Neural cell (in vitro differentiated cells): Measurements from ENCODE around the gene DLG2.

Experiments
- EZH2 ChIP-seq: fragments of 200-600, 300-800 bp; shearing (Covaris generic), sonication (generic); IDR thresholded peaks from 2 replicates; pipeline ENCODE4 v1.6.1; 2014; ENCODE audit warnings: antibody characterized with exemption, low read length, borderline replicate concordance, mild to moderate bottlenecking; ENCODE audit not compliant: insufficient read depth, poor library complexity, severe bottlenecking
- POLR2AphosphoS5 ChIP-seq: IDR thresholded peaks from 2 replicates; pipeline ENCODE4 v1.6.1; 2012
- TF ChIP-seq, protein P1 (sequence below): fragments of 450-650 bp; IDR thresholded peaks from 2 replicates; pipeline ENCODE4 v1.5.1; 2014; ENCODE audit warnings: antibody characterized with exemption, mild to moderate bottlenecking, moderate library complexity; ENCODE audit not compliant: poor library complexity, severe bottlenecking
- TF ChIP-seq, protein P2 (sequence below): IDR thresholded peaks from 2 replicates; pipeline ENCODE4 v1.6.1; 2012; ENCODE audit warnings: borderline replicate concordance

DNA sequence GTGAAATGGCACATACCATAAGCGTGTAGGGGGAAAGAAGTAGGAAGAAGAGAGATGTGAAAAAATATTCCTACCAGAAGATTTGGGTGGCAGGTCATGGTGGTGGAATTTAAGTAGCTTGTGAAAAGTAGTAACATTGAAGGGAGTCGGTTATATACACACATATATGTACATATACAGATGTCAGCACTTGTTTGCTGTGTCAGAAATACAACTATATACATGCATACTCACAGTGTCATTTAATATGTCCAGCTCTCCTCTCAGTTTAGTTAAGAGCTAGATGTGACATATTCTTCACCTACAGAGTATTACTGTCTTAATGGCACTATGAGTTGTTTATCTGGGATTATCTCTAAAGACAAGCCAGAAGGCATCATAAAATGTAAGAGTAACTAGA, 1353.6 kb downstream of the DLG2 start:
- TF ChIP-seq, protein P1, sequence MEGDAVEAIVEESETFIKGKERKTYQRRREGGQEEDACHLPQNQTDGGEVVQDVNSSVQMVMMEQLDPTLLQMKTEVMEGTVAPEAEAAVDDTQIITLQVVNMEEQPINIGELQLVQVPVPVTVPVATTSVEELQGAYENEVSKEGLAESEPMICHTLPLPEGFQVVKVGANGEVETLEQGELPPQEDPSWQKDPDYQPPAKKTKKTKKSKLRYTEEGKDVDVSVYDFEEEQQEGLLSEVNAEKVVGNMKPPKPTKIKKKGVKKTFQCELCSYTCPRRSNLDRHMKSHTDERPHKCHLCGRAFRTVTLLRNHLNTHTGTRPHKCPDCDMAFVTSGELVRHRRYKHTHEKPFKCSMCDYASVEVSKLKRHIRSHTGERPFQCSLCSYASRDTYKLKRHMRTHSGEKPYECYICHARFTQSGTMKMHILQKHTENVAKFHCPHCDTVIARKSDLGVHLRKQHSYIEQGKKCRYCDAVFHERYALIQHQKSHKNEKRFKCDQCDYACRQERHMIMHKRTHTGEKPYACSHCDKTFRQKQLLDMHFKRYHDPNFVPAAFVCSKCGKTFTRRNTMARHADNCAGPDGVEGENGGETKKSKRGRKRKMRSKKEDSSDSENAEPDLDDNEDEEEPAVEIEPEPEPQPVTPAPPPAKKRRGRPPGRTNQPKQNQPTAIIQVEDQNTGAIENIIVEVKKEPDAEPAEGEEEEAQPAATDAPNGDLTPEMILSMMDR, result no peak
- TF ChIP-seq, protein P2, sequence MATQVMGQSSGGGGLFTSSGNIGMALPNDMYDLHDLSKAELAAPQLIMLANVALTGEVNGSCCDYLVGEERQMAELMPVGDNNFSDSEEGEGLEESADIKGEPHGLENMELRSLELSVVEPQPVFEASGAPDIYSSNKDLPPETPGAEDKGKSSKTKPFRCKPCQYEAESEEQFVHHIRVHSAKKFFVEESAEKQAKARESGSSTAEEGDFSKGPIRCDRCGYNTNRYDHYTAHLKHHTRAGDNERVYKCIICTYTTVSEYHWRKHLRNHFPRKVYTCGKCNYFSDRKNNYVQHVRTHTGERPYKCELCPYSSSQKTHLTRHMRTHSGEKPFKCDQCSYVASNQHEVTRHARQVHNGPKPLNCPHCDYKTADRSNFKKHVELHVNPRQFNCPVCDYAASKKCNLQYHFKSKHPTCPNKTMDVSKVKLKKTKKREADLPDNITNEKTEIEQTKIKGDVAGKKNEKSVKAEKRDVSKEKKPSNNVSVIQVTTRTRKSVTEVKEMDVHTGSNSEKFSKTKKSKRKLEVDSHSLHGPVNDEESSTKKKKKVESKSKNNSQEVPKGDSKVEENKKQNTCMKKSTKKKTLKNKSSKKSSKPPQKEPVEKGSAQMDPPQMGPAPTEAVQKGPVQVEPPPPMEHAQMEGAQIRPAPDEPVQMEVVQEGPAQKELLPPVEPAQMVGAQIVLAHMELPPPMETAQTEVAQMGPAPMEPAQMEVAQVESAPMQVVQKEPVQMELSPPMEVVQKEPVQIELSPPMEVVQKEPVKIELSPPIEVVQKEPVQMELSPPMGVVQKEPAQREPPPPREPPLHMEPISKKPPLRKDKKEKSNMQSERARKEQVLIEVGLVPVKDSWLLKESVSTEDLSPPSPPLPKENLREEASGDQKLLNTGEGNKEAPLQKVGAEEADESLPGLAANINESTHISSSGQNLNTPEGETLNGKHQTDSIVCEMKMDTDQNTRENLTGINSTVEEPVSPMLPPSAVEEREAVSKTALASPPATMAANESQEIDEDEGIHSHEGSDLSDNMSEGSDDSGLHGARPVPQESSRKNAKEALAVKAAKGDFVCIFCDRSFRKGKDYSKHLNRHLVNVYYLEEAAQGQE, result no peak
- no peak for TF ChIP-seq EZH2
- TF ChIP-seq POLR2AphosphoS5, result no peak
